HepG2 (cell line): ENCODE measurements around the gene PAFAH1B1. TPM values are rescaled to one million over a fixed set of nuclear protein-coding genes. Genes with fewer than 3 reads are reported as not detected.

ENCODE experiments used
- ARID2 ChIP-seq: sonication (generic); formaldehyde crosslinking; IDR thresholded peaks from 2 replicates; pipeline ENCODE4 v1.8.1; 2022; ENCODE audit warnings: mild to moderate bottlenecking, missing genetic modification reagents, borderline replicate concordance
- ARID5B ChIP-seq: IDR thresholded peaks from 2 replicates; pipeline ENCODE4 v1.4.0; 2020; ENCODE audit warnings: mild to moderate bottlenecking, missing genetic modification reagents
- ASH2L ChIP-seq: fragments of 300-600, 200-600 bp; sonication (generic); IDR thresholded peaks from 2 replicates; pipeline ENCODE4 v1.7.0; 2017; ENCODE audit warnings: low read depth, mild to moderate bottlenecking, moderate library complexity, mixed read lengths, low read length; ENCODE audit not compliant: insufficient read length
- FOXA1 ChIP-seq, 2 experiments: fragments of 450-650 bp in 1 of 2; sonication (generic) in 1 of 2; formaldehyde crosslinking in 1 of 2; IDR thresholded peaks; 2 replicates each; pipeline versions ENCODE4 v1.4.0 to v1.6.1; 2016 to 2020; ENCODE audit warnings: missing genetic modification reagents in 1 of 2
- GATAD2A ChIP-seq: IDR thresholded peaks from 2 replicates; pipeline ENCODE4 v1.6.1; 2016
- IRF2 ChIP-seq: IDR thresholded peaks from 2 replicates; pipeline ENCODE4 v1.6.1; 2018; ENCODE audit warnings: missing genetic modification reagents, missing compliant biosample characterization
- ONECUT2 ChIP-seq: sonication (generic); formaldehyde crosslinking; IDR thresholded peaks from 2 replicates; pipeline ENCODE4 v1.4.0; 2020; ENCODE audit warnings: missing genetic modification reagents
- PATZ1 ChIP-seq: sonication (generic); formaldehyde crosslinking; IDR thresholded peaks from 2 replicates; pipeline ENCODE4 v1.4.0; 2020; ENCODE audit warnings: missing genetic modification reagents
- SRSF4 ChIP-seq: fragments of 200-400 bp; formaldehyde crosslinking; IDR thresholded peaks from one replicate; pipeline ENCODE4 v1.6.1; 2018; ENCODE audit warnings: mild to moderate bottlenecking, low read depth, low read length, moderate library complexity; ENCODE audit not compliant: poor library complexity, severe bottlenecking
- TCF12 ChIP-seq, 2 experiments: fragments of 450-650 bp in 1 of 2; sonication (generic) in 1 of 2; formaldehyde crosslinking in 1 of 2; IDR thresholded peaks; 2 replicates each; pipeline versions ENCODE4 v1.6.1 to v1.8.0; 2017 to 2022; ENCODE audit warnings: antibody characterized with exemption in 1 of 2, mild to moderate bottlenecking in 1 of 2, missing genetic modification reagents in 1 of 2, moderate library complexity in 1 of 2
- ZBTB42 ChIP-seq: sonication (generic); formaldehyde crosslinking; IDR thresholded peaks from 2 replicates; pipeline ENCODE4 v1.5.0; 2020; ENCODE audit warnings: mild to moderate bottlenecking, missing genetic modification reagents
- ZNF180 ChIP-seq: sonication (generic); formaldehyde crosslinking; IDR thresholded peaks from 2 replicates; pipeline ENCODE4 v1.4.0; 2020; ENCODE audit warnings: low read depth, missing genetic modification reagents, borderline replicate concordance
- ZNF431 ChIP-seq: sonication (generic); formaldehyde crosslinking; IDR thresholded peaks from 2 replicates; pipeline ENCODE4 v1.9.0; 2022; ENCODE audit warnings: missing genetic modification reagents, low read depth, mild to moderate bottlenecking, borderline replicate concordance
- ZNF570 ChIP-seq: sonication (generic); formaldehyde crosslinking; IDR thresholded peaks from 2 replicates; pipeline ENCODE4 v1.4.0; 2020; ENCODE audit warnings: mild to moderate bottlenecking, missing genetic modification reagents, borderline replicate concordance
- ZNF639 ChIP-seq: conservative IDR thresholded peaks from 2 replicates; pipeline ENCODE4 v1.6.1; 2018; ENCODE audit warnings: missing genetic modification reagents
- ZNF768 ChIP-seq: sonication (generic); formaldehyde crosslinking; IDR thresholded peaks from 2 replicates; pipeline ENCODE4 v1.4.0; 2020; ENCODE audit warnings: missing genetic modification reagents
- ZNF770 ChIP-seq: sonication (generic); formaldehyde crosslinking; IDR thresholded peaks from 2 replicates; pipeline ENCODE4 v1.5.0; 2020; ENCODE audit warnings: mild to moderate bottlenecking, missing genetic modification reagents
- ZNF800 ChIP-seq: sonication (generic); formaldehyde crosslinking; IDR thresholded peaks from 2 replicates; pipeline ENCODE4 v1.4.0; 2020; ENCODE audit warnings: missing genetic modification reagents
- polyA plus RNA-seq, 8 experiments: library from polyadenylated mRNA; depleted of rRNA in 3 of 8; stranded (reverse) in 7 of 8; unstranded in 1 of 8; fragments of >200 nt; fragmentation: Illumina TruSeq in 4 of 8; extraction: Trizol in 4 of 8; gene quantifications; 2 replicates each; pipeline versions ENCODE4 v1.2.1 to v1.2.3, GENCODE V29; 2011 to 2016; ENCODE audit warnings: low read depth in 4 of 8, missing spikeins in 1 of 8, mixed read lengths in 1 of 8; ENCODE audit not compliant: insufficient read depth in 1 of 8
- total RNA-seq, 5 experiments: library from RNA; depleted of rRNA; stranded (reverse); fragments of >200 nt; fragmentation: Illumina TruSeq; extraction: Trizol; gene quantifications; 2 replicates each; pipeline ENCODE4 v1.2.3, GENCODE V29; 2016; ENCODE audit warnings: low read depth in 1 of 5

Gene PAFAH1B1
- total and polyA plus RNA-seq, 2 of the 13 experiments (the other 11 are each of a cell fraction or from before 2014, with no cell fraction given), result 46.0 to 64.9 TPM

- TF ChIP-seq ZBTB42 (no peak), ZNF431 (CRISPR knock-in tag) (0 out of 2 replicates have a peak, but pooled peaks have one; percentile 30), ZNF639 (CRISPR knock-in tag) (no peak), ZNF800 (CRISPR knock-in tag) (peak; percentile 99), ZNF770 (CRISPR knock-in tag) (no peak), ONECUT2 (CRISPR knock-in tag) (no peak), IRF2 (CRISPR knock-in tag) (no peak), ARID2 (CRISPR knock-in tag) (no peak), GATAD2A (CRISPR knock-in tag) (no peak), ASH2L (no peak), SRSF4 (no peak), TCF12 (IDR thresholded peaks at IDR 0.05) (no peak), TCF12 (CRISPR knock-in tag; IDR thresholded peaks at IDR 0.05) (no peak), ZNF180 (CRISPR knock-in tag) (no peak), ARID5B (no peak), ZNF570 (CRISPR knock-in tag) (no peak), ZNF768 (CRISPR knock-in tag) (peak; percentile 42; the same call in 1 of the 2 replicates), FOXA1 (IDR thresholded peaks at IDR 0.05) (no peak), FOXA1 (CRISPR knock-in tag; IDR thresholded peaks at IDR 0.05) (no peak), PATZ1 (CRISPR knock-in tag) (no peak)
These were observed 131.3 kb downstream of the PAFAH1B1 start (continued) for GRCh38 chr17:2724784-2725164.
